ENCODE measurements around the gene CPSF6.

DNA sequence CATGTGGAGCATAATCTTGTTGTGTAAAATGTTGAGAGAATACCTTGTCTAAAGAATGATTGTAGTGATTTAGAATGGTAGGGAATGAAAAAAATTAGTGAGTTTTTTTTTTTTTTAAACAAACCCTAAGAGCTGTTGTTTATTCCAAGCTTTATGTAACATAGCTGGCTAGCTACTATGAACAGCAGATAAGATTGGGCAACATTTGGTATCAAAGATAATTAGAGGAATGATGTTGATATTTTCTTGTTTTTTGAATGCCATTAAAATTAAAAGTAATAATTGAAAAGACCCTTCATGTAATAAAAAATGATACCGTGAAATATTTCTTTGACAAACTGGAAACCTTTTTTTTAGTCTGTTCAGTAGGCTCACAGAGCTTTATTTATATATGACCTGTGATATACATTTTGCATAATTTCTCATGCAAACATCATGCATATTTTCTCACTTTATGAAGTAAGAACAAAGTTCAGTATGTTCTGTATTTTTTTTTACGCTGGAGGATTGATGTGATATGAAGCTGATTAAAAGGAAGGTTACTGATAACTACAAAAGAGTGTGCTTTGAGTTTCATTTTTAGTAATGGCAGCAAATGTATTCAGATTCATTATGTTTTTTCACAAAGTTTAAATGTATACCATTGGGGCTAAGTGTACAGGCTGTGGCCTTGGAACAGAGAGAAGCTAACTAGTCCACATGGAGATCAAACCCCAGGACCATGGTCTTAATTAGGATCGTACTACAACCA is 8.1 kb downstream of the CPSF6 start:
- no peak for TF ChIP-seq POLR2A (IDR thresholded peaks at IDR 0.05)
- TF ChIP-seq, protein P1, sequence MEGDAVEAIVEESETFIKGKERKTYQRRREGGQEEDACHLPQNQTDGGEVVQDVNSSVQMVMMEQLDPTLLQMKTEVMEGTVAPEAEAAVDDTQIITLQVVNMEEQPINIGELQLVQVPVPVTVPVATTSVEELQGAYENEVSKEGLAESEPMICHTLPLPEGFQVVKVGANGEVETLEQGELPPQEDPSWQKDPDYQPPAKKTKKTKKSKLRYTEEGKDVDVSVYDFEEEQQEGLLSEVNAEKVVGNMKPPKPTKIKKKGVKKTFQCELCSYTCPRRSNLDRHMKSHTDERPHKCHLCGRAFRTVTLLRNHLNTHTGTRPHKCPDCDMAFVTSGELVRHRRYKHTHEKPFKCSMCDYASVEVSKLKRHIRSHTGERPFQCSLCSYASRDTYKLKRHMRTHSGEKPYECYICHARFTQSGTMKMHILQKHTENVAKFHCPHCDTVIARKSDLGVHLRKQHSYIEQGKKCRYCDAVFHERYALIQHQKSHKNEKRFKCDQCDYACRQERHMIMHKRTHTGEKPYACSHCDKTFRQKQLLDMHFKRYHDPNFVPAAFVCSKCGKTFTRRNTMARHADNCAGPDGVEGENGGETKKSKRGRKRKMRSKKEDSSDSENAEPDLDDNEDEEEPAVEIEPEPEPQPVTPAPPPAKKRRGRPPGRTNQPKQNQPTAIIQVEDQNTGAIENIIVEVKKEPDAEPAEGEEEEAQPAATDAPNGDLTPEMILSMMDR (IDR thresholded peaks at IDR 0.05 in 4 of 5, conservative IDR thresholded peaks at IDR 0.05 in 1 of 5): no peak

All from gastrocnemius medialis (tissue), 4 donors.